ENCODE data around the gene WFS1. TPM values are rescaled to one million over a fixed set of nuclear protein-coding genes. Genes with fewer than 3 reads are reported as not detected.

WFS1 gene
- total and polyA plus RNA-seq, 2 of the 13 experiments (the other 11 are each of a cell fraction or from before 2014, with no cell fraction given), result 39.1 to 42.2 TPM

GRCh38 chr4:6256141-6256540 lies 13.5 kb upstream of the WFS1 start (continued):
- TF ChIP-seq ARID4A (CRISPR knock-in tag; IDR thresholded peaks at IDR 0.05; ENCODE audit: borderline replicate concordance), result no peak

GRCh38 chr4:6257247-6258025 lies 12.2 kb upstream of the WFS1 start:
- peaks cover 4 to 26% of the 10 kb centered on the region in 2 experiments; a peak in 3 of 5 replicates for H3K27me3 ChIP-seq (ENCODE audit: control insufficient read depth in 1 of 2, insufficient read depth in 2 of 2, low read length in 2 of 2)
- DNase-seq (ENCODE audit: low spot score) (no peak), FAIRE-seq (no peak), ATAC-seq (no peak)
- no peaks in the 10 kb centered on the region for H4K20me1 ChIP-seq (ENCODE audit: insufficient read depth, low read length)
- H3K27ac ChIP-seq (ENCODE audit: extremely low read length, insufficient read depth, low read length), result no peak overlapping the region
- in situ Hi-C loops (cut with HindIII; ENCODE audit: extremely low pct_ligation_motif_present, low pct_unique_long_range_greater_than_20kb) (no loop called here), intact Hi-C loops (cut with micrococcal nuclease; ENCODE audit: unreplicated experiment) (loop anchor here (10.0 kb wide), 1 partner anchor 287 kb away; no protein-coding TSS in a partner anchor)
- no peaks in the 10 kb centered on the region for H3K79me2 ChIP-seq (ENCODE audit: insufficient read depth, low read length)
- 0 out of 2 replicates have a peak, but pooled peaks have one; percentile 30 for TF ChIP-seq ZNF24 (IDR thresholded peaks at IDR 0.05)
- TF ChIP-seq ZKSCAN1 (IDR thresholded peaks at IDR 0.05; ENCODE audit: low read length), result no peak
- TF ChIP-seq YY1 (IDR thresholded peaks at IDR 0.05; ENCODE audit: insufficient read depth, insufficient replicate concordance, low read depth, low read length), result no peak
- TF ChIP-seq ZBTB33 (CRISPR knock-in tag; IDR thresholded peaks at IDR 0.05), result peak; percentile 33; the same call in 1 of the 2 replicates
- no peak for TF ChIP-seq FLYWCH1 (CRISPR knock-in tag; IDR thresholded peaks at IDR 0.05)
- TF ChIP-seq ZSCAN25 (CRISPR knock-in tag; IDR thresholded peaks at IDR 0.05), result 0 out of 2 replicates have a peak, but pooled peaks have one; percentile 41
- ChIA-PET CTCF (ENCODE audit: low intra/inter-chr PET ratio, low total read pairs) (no interaction called here), POLR2A (no interaction called here)
- no peak overlapping the region for H3K9ac ChIP-seq (ENCODE audit: insufficient read depth, low read depth, low read length)
- BruUV-seq (replicated peaks), result no TSS peak
- H3K36me3 ChIP-seq (replicated peaks in 1 of 2; ENCODE audit: control insufficient read depth in 1 of 2, insufficient read depth in 2 of 2, low read length in 2 of 2), result no peaks in the 10 kb centered on the region
- no peak overlapping the region for H2AFZ ChIP-seq (ENCODE audit: low read length)
- no peaks in the 10 kb centered on the region for H3K4me1 ChIP-seq (ENCODE audit: insufficient read depth, low read length)
- 46% methylated on average over 16 of the region's 18 CpGs for WGBS (ENCODE audit: low lambda C conversion rate)
- H3K4me3 ChIP-seq (replicated peaks in 1 of 3; ENCODE audit: insufficient read depth in 1 of 3, low read depth in 2 of 3, low read length in 3 of 3), result no peak overlapping the region
- no peaks in the 10 kb centered on the region for H3K9me3 ChIP-seq (ENCODE audit: low read length)
- no peak overlapping the region; the same call in 1 of the 2 replicates for H3K4me2 ChIP-seq (ENCODE audit: low read depth, low read length)
